Measurements from ENCODE around the gene OPA1. TPM values are rescaled to one million over a fixed set of nuclear protein-coding genes. Genes with fewer than 3 reads are reported as not detected.

OPA1 gene
- total and polyA plus RNA-seq, 8 donors, result 12.1 to 198 (median 41.7) TPM

DNA sequence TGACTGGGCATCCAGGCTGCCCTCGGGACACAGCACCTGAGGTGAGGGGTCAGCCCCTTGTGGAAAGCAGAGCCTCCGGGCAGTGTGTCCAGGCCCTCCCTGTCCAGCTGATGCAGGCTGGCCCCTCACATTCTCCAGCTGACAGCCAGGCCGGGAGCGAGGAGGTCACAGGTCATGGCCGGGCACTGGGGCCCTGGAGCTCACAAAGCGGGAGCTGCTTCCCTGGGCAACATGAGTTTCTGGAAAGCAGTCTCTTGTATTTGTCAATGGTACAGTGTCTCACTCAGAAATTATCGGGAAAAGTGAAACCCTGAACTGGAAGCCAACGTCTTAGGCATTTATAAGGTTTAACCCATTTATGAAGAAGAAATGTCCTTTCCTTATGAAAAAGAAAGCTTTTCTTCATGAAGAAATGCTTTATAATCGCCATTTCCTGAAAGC lies 118.5 kb downstream of the OPA1 start:
- Histone ChIP-seq H3K4me1 (no peaks in the 10 kb centered on the region), H3K36me3 (no peaks in the 10 kb centered on the region), H3K4me3 (no peak overlapping the region), H3K27me3 (no peaks in the 10 kb centered on the region), H3K9me3 (peaks cover 4 to 14% (median 12%) of the 10 kb centered on the region in 4 donors), H3K27ac (no peak overlapping the region)
- intact Hi-C loops (cut with DNase I; ENCODE audit: low total_unique reads), result no loop called here
- 67 to 82% (median 77%) methylated on average over 9 of the region's 9 CpGs for WGBS, 5 donors
- TF ChIP-seq EP300 (IDR thresholded peaks at IDR 0.05) (no peak), POLR2A (IDR thresholded peaks at IDR 0.05) (no peak), POLR2AphosphoS5 (IDR thresholded peaks at IDR 0.05) (no peak)
- TF ChIP-seq, protein P1, sequence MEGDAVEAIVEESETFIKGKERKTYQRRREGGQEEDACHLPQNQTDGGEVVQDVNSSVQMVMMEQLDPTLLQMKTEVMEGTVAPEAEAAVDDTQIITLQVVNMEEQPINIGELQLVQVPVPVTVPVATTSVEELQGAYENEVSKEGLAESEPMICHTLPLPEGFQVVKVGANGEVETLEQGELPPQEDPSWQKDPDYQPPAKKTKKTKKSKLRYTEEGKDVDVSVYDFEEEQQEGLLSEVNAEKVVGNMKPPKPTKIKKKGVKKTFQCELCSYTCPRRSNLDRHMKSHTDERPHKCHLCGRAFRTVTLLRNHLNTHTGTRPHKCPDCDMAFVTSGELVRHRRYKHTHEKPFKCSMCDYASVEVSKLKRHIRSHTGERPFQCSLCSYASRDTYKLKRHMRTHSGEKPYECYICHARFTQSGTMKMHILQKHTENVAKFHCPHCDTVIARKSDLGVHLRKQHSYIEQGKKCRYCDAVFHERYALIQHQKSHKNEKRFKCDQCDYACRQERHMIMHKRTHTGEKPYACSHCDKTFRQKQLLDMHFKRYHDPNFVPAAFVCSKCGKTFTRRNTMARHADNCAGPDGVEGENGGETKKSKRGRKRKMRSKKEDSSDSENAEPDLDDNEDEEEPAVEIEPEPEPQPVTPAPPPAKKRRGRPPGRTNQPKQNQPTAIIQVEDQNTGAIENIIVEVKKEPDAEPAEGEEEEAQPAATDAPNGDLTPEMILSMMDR (IDR thresholded peaks at IDR 0.05), result no peak
- no peak for DNase-seq

DNA sequence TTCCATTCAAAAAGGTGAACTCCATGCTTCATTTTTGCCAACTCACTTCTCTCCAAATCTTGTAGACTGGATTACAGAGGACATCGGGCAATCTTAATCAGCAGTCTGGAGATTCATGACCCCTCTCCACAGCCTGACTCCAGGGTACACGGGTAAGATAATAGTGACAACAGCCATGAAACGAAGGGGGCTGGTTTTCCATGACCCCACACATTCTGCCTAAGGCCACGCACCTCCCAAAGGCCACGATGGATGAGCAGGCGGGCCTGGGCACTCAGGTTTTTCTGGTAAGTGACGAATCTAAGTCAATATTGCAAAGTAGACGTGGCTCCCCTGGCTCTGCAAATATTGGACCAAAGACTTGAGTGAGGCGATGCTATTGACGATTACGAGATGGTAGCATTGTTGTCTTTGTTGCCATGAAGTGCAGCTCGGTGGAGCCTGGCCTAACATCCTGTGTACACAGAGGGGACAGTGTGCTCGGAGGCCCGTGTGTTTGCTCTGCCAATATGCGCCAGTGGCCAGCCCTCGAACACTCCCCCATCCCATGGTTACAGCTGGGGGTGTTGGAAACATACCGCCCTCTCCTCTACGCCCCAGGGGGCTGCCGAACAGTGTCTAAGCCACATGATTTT lies 119.1 kb downstream of the OPA1 start:
- WGBS, 5 donors, result 62 to 75% (median 70%) methylated on average over 19 of the region's 19 CpGs
- intact Hi-C loops (cut with DNase I; ENCODE audit: low total_unique reads), result no loop called here
- Histone ChIP-seq H3K27ac (no peak overlapping the region), H3K9me3 (peaks cover 4 to 14% (median 12%) of the 10 kb centered on the region in 4 donors), H3K27me3 (no peaks in the 10 kb centered on the region), H3K4me1 (no peaks in the 10 kb centered on the region), H3K36me3 (no peaks in the 10 kb centered on the region), H3K4me3 (no peak overlapping the region)
- TF ChIP-seq POLR2AphosphoS5 (IDR thresholded peaks at IDR 0.05) (no peak), POLR2A (IDR thresholded peaks at IDR 0.05) (no peak), EP300 (IDR thresholded peaks at IDR 0.05) (no peak)
- TF ChIP-seq, protein P1 (IDR thresholded peaks at IDR 0.05), result no peak
- peak in 1 of 2 donors; percentile 69 for DNase-seq

DNA sequence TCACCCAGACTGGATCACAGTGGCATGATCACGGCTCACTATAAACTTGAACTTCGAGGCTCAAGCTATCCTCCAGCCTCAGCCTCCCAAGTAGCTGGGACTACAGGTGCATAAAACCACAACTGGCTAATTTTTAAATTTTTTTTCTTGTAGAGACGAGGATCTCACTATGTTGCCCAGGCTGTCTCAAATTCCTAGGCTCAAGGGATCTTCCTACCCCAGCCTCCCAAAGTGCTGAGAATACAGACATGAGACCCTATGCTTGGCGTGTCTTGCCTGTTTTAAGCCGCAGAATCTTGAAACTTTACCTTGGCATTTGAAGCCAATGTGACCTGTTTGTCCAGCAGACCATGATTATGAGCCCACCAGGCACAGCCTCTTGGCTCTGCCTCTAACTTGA lies 119.9 kb downstream of the OPA1 start:
- no peak for DNase-seq
- no peaks in the 10 kb centered on the region for H3K4me1 ChIP-seq
- H3K36me3 ChIP-seq, result no peaks in the 10 kb centered on the region
- TF ChIP-seq, protein P1 (IDR thresholded peaks at IDR 0.05), result no peak
- no peak for TF ChIP-seq EP300 (IDR thresholded peaks at IDR 0.05)
- TF ChIP-seq POLR2A (IDR thresholded peaks at IDR 0.05), result no peak
- TF ChIP-seq POLR2AphosphoS5 (IDR thresholded peaks at IDR 0.05), result no peak
- H3K27me3 ChIP-seq, result no peaks in the 10 kb centered on the region
- intact Hi-C loops (cut with DNase I; ENCODE audit: low total_unique reads), result no loop called here
- H3K4me3 ChIP-seq, result no peak overlapping the region
- 87 to 95% (median 90%) methylated on average over 5 of the region's 5 CpGs for WGBS, 5 donors
- no peak overlapping the region for H3K27ac ChIP-seq
- peaks cover 4 to 14% (median 12%) of the 10 kb centered on the region in 4 donors for H3K9me3 ChIP-seq

DNA sequence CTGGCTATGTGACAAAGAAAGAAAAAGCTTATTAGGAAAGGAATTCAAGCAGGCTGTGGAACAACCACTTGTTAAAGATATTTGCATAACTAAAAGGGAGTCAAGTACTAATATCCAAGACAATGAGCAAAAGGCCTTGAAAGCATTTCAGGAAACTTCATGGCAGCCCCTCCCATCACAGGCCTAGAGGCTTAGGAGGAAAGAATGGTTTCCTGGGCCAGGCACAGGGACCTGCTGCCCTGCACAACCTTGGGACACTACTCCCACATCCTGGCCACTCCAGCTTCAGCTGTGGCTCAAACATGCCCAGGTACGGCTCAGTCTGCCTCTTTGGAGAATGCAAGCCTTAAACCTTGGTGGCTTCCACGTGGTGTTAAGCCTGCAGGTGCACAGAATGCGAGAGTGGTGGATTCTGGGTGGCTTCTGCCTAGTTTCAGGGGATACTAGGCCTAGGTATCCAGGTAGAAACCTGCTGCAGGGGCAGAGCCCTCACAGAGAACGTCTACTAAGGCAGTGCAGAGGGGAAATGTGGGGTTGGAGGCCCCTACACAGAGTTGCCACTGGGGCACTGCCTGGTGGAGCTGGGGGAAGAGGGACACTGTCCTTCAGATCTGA lies 121.6 kb downstream of the OPA1 start:
- Histone ChIP-seq H3K4me3 (no peak overlapping the region), H3K4me1 (no peaks in the 10 kb centered on the region), H3K27me3 (no peaks in the 10 kb centered on the region), H3K27ac (no peak overlapping the region), H3K9me3 (peaks cover 4 to 14% (median 12%) of the 10 kb centered on the region in 4 donors), H3K36me3 (no peaks in the 10 kb centered on the region)
- 55 to 87% (median 77%) methylated on average over 4 of the region's 4 CpGs for WGBS, 5 donors
- no peak for DNase-seq
- intact Hi-C loops (cut with DNase I; ENCODE audit: low total_unique reads), result no loop called here
- TF ChIP-seq POLR2A (IDR thresholded peaks at IDR 0.05), result no peak
- TF ChIP-seq EP300 (IDR thresholded peaks at IDR 0.05), result no peak
- TF ChIP-seq, protein P1 (IDR thresholded peaks at IDR 0.05), result no peak
- no peak for TF ChIP-seq POLR2AphosphoS5 (IDR thresholded peaks at IDR 0.05)

All from stomach (tissue), 9 donors.